Measurements from ENCODE around the gene YARS1.

- no peak for TF ChIP-seq RAD21 (IDR thresholded peaks at IDR 0.05)
- no peak for TF ChIP-seq CTCF (IDR thresholded peaks at IDR 0.05; ENCODE audit: low read depth, low read length, missing input control)
- no peak for TF ChIP-seq ZBTB33 (IDR thresholded peaks at IDR 0.05)
Measured at GRCh38 chr1:32783851-32784250, 33.3 kb downstream of the YARS1 start.

Data from liver (tissue), 3 donors.